ENCODE measurements around the gene STIMATE. TPM values are rescaled to one million over a fixed set of nuclear protein-coding genes. Genes with fewer than 3 reads are reported as not detected.

The STIMATE gene
- total and polyA plus RNA-seq, 2 of the 4 experiments (the other 2 are of a cell fraction): 10.6 to 17.8 TPM

GRCh38 chr3:52917044-52917443, 19.7 kb upstream of the STIMATE start:
- Histone ChIP-seq H2BK20ac (ENCODE audit: low read depth, low read length) (no peak overlapping the region), H3K4me1 (ENCODE audit: control insufficient read depth, insufficient read depth, low read length) (no peaks in the 10 kb centered on the region), H3K4ac (ENCODE audit: low read depth, low read length) (no peak overlapping the region), H4K91ac (ENCODE audit: insufficient read depth, low read depth, low read length) (no peak overlapping the region), H3K18ac (ENCODE audit: low read depth, low read length) (no peak overlapping the region), H3K9ac (ENCODE audit: low read depth, low read length) (no peak overlapping the region), H3K4me3 (ENCODE audit: insufficient read depth, low read depth, low read length) (no peak overlapping the region), H2AFZ (replicated peaks; ENCODE audit: low read length, poor library complexity) (no peak overlapping the region), H3K79me1 (ENCODE audit: low read depth in 1 of 2, low read length in 2 of 2) (no peaks in the 10 kb centered on the region), H3K56ac (ENCODE audit: extremely low read depth, insufficient read depth, low read length) (no peak overlapping the region), H3K9me1 (ENCODE audit: insufficient read depth, low read length) (no peaks in the 10 kb centered on the region), H4K8ac (ENCODE audit: low read depth in 2 of 2, low read length in 2 of 2) (no peak overlapping the region), H2AK9ac (replicated peaks; ENCODE audit: low read depth, low read length, poor library complexity) (no peak overlapping the region), H3K36me3 (ENCODE audit: control insufficient read depth, insufficient read depth, low read length) (no peaks in the 10 kb centered on the region), H3K27ac (ENCODE audit: insufficient read depth, low read length) (no peak overlapping the region), H3K23ac (ENCODE audit: low read depth, low read length) (no peak overlapping the region), H3K14ac (replicated peaks; ENCODE audit: low read depth, low read length) (no peak overlapping the region), H3K27me3 (ENCODE audit: control insufficient read depth, insufficient read depth, low read length) (no peaks in the 10 kb centered on the region), H2AK5ac (ENCODE audit: low read depth, low read length) (no peak overlapping the region), H2BK5ac (ENCODE audit: low read depth, low read length, poor library complexity, severe bottlenecking) (no peak overlapping the region), H3K4me2 (ENCODE audit: low read depth, low read length) (no peak overlapping the region), H2BK15ac (ENCODE audit: low read depth, low read length) (no peak overlapping the region), H3K9me3 (ENCODE audit: control insufficient read depth, insufficient read depth, low read length) (no peaks in the 10 kb centered on the region), H4K5ac (ENCODE audit: low read depth, low read length) (no peak overlapping the region), H4K20me1 (ENCODE audit: insufficient read depth, low read length) (no peaks in the 10 kb centered on the region), H2BK120ac (ENCODE audit: low read depth, low read length) (no peak overlapping the region)
- no TSS peak for BruUV-seq (replicated peaks)
- intact Hi-C loops (cut with micrococcal nuclease) (no loop called here), in situ Hi-C loops (cut with MboI; ENCODE audit: low sequenced_read_pairs) (no loop called here), dilution Hi-C loops (cut with HindIII; ENCODE audit: low sequenced_read_pairs, unreplicated experiment) (no loop called here)
- no peak for ATAC-seq (ENCODE audit: low read depth)
- DNase-seq: no peak
- WGBS, 2 experiments (ENCODE audit: extremely low coverage in 2 of 2, insufficient read length in 1 of 2): no CpG with 5 or more reads among the region's 3 CpGs
- TF ChIP-seq MAZ (IDR thresholded peaks at IDR 0.05; ENCODE audit: borderline replicate concordance, low read depth, low read length) (no peak), POLR2A (IDR thresholded peaks at IDR 0.05; ENCODE audit: low read depth, low read length) (no peak), ELK1 (IDR thresholded peaks at IDR 0.05; ENCODE audit: borderline replicate concordance, low read depth, low read length) (no peak), MAFK (IDR thresholded peaks at IDR 0.05; ENCODE audit: low read depth, low read length) (no peak), BHLHE40 (IDR thresholded peaks at IDR 0.05; ENCODE audit: low read depth, low read length) (no peak), RAD21 (IDR thresholded peaks at IDR 0.05; ENCODE audit: low read length) (no peak), RCOR1 (IDR thresholded peaks at IDR 0.05; ENCODE audit: insufficient replicate concordance, low read length) (no peak), NFE2L2 (IDR thresholded peaks at IDR 0.05; ENCODE audit: low read depth, low read length) (no peak), SMC3 (IDR thresholded peaks at IDR 0.05; ENCODE audit: low read depth, low read length) (no peak), USF2 (IDR thresholded peaks at IDR 0.05; ENCODE audit: low read depth, low read length) (no peak)
- ChIA-PET CTCF (no interaction called here), POLR2A (ENCODE audit: unreplicated experiment) (no interaction called here)

Measured in IMR-90 (cell line).